ENCODE results near the gene MYH8. TPM values are rescaled to one million over a fixed set of nuclear protein-coding genes. Genes with fewer than 3 reads are reported as not detected.

MYH8 gene
- total RNA-seq, 2 experiments from 2014 or later, result not detected

GRCh38 chr17:10417431-10417830 lies 4.3 kb downstream of the MYH8 start:
- H3K27me3 Mint-ChIP-seq, result no peaks in the 10 kb centered on the region
- DNase-seq, result no peak
- CTCF ChIA-PET, result no interaction called here
- no peaks in the 10 kb centered on the region for H3K36me3 Mint-ChIP-seq
- H3K4me3 Mint-ChIP-seq, result no peak overlapping the region
- no peaks in the 10 kb centered on the region for H3K9me3 Mint-ChIP-seq (ENCODE audit: low read depth)
- no peaks in the 10 kb centered on the region for H3K4me1 Mint-ChIP-seq
- no peak for ATAC-seq
- H3K27ac Mint-ChIP-seq, result no peak overlapping the region

GRCh38 chr17:10415161-10415560 lies 6.6 kb downstream of the MYH8 start:
- Mint-ChIP-seq H3K36me3 (no peaks in the 10 kb centered on the region), H3K27me3 (no peaks in the 10 kb centered on the region), H3K4me1 (no peaks in the 10 kb centered on the region), H3K4me3 (no peak overlapping the region), H3K9me3 (ENCODE audit: low read depth) (no peaks in the 10 kb centered on the region), H3K27ac (no peak overlapping the region)
- no peak for DNase-seq
- ATAC-seq, result no peak
- CTCF ChIA-PET, result no interaction called here

GRCh38 chr17:10403589-10403988 lies 18.2 kb downstream of the MYH8 start:
- H3K27ac Mint-ChIP-seq, result no peak overlapping the region
- H3K36me3 Mint-ChIP-seq, result no peaks in the 10 kb centered on the region
- CTCF ChIA-PET, result no interaction called here
- no peak overlapping the region for H3K4me3 Mint-ChIP-seq
- no peaks in the 10 kb centered on the region for H3K4me1 Mint-ChIP-seq
- no peaks in the 10 kb centered on the region for H3K9me3 Mint-ChIP-seq (ENCODE audit: low read depth)
- no peak for ATAC-seq
- no peak for DNase-seq
- no peaks in the 10 kb centered on the region for H3K27me3 Mint-ChIP-seq

- Mint-ChIP-seq H3K4me3 (no peak overlapping the region), H3K27me3 (no peaks in the 10 kb centered on the region), H3K4me1 (no peaks in the 10 kb centered on the region), H3K9me3 (ENCODE audit: low read depth) (no peaks in the 10 kb centered on the region), H3K27ac (no peak overlapping the region), H3K36me3 (no peaks in the 10 kb centered on the region)
- CTCF ChIA-PET, result no interaction called here
- no peak for DNase-seq
- no peak for ATAC-seq
Observed at GRCh38 chr17:10398352-10398751, 23.4 kb downstream of the MYH8 start.

GRCh38 chr17:10396524-10397163 lies 25.1 kb downstream of the MYH8 start:
- CTCF ChIA-PET, result no interaction called here
- DNase-seq (no peak), ATAC-seq (no peak)
- H3K9me3 Mint-ChIP-seq (ENCODE audit: low read depth), result no peaks in the 10 kb centered on the region
- H3K36me3 Mint-ChIP-seq, result no peaks in the 10 kb centered on the region
- H3K27me3 Mint-ChIP-seq, result peaks cover 3% of the 10 kb centered on the region
- no peak overlapping the region for H3K4me3 Mint-ChIP-seq
- H3K27ac Mint-ChIP-seq, result no peak overlapping the region
- no peaks in the 10 kb centered on the region for H3K4me1 Mint-ChIP-seq

GRCh38 chr17:10394201-10394887 lies 27.4 kb downstream of the MYH8 start:
- CTCF ChIA-PET, result no interaction called here
- no peak for ATAC-seq
- Mint-ChIP-seq H3K4me3 (no peak overlapping the region), H3K27me3 (peaks cover 7% of the 10 kb centered on the region), H3K27ac (no peak overlapping the region), H3K4me1 (no peaks in the 10 kb centered on the region), H3K36me3 (no peaks in the 10 kb centered on the region), H3K9me3 (ENCODE audit: low read depth) (no peaks in the 10 kb centered on the region)
- no peak for DNase-seq

GRCh38 chr17:10392880-10393279 lies 28.9 kb downstream of the MYH8 start:
- CTCF ChIA-PET, result no interaction called here

GRCh38 chr17:10385871-10386270 lies 35.9 kb downstream of the MYH8 start:
- DNase-seq (no peak), ATAC-seq (no peak)
- Mint-ChIP-seq H3K27ac (no peak overlapping the region), H3K36me3 (no peaks in the 10 kb centered on the region), H3K27me3 (peaks cover 4% of the 10 kb centered on the region), H3K4me1 (no peaks in the 10 kb centered on the region), H3K4me3 (no peak overlapping the region), H3K9me3 (ENCODE audit: low read depth) (no peaks in the 10 kb centered on the region)
- CTCF ChIA-PET, result no interaction called here

More at GRCh38 chr17:10392880-10393279, 28.9 kb downstream of the MYH8 start:
- H3K27ac Mint-ChIP-seq, result no peak overlapping the region
- no peak for DNase-seq
- no peaks in the 10 kb centered on the region for H3K4me1 Mint-ChIP-seq
- peaks cover 7% of the 10 kb centered on the region for H3K27me3 Mint-ChIP-seq
- no peak overlapping the region for H3K4me3 Mint-ChIP-seq
- no peak for ATAC-seq
- no peaks in the 10 kb centered on the region for H3K9me3 Mint-ChIP-seq (ENCODE audit: low read depth)
- no peaks in the 10 kb centered on the region for H3K36me3 Mint-ChIP-seq

GRCh38 chr17:10384175-10384574 lies 37.6 kb downstream of the MYH8 start:
- ATAC-seq, result no peak
- CTCF ChIA-PET, result no interaction called here
- DNase-seq, result no peak
- H3K4me3 Mint-ChIP-seq, result no peak overlapping the region
- H3K9me3 Mint-ChIP-seq (ENCODE audit: low read depth), result no peaks in the 10 kb centered on the region
- H3K36me3 Mint-ChIP-seq, result no peaks in the 10 kb centered on the region
- H3K4me1 Mint-ChIP-seq, result no peaks in the 10 kb centered on the region
- no peak overlapping the region for H3K27ac Mint-ChIP-seq
- no peaks in the 10 kb centered on the region for H3K27me3 Mint-ChIP-seq

GRCh38 chr17:10380631-10381408 lies 40.9 kb downstream of the MYH8 start:
- ATAC-seq (no peak), DNase-seq (no peak)
- Mint-ChIP-seq H3K36me3 (no peaks in the 10 kb centered on the region), H3K4me3 (no peak overlapping the region), H3K27me3 (no peaks in the 10 kb centered on the region), H3K4me1 (no peaks in the 10 kb centered on the region), H3K27ac (no peak overlapping the region), H3K9me3 (ENCODE audit: low read depth) (no peaks in the 10 kb centered on the region)
- CTCF ChIA-PET, result no interaction called here

- CTCF ChIA-PET, result no interaction called here
- Mint-ChIP-seq H3K27me3 (peaks cover 5% of the 10 kb centered on the region), H3K36me3 (no peaks in the 10 kb centered on the region), H3K4me3 (no peak within 1 kb of the TSS), H3K27ac (no peak within 1 kb of the TSS), H3K9me3 (ENCODE audit: low read depth) (no peaks in the 10 kb centered on the region), H3K4me1 (no peaks in the 10 kb centered on the region)
- no peak for DNase-seq
- no peak for ATAC-seq
Observed at GRCh38 chr17:10372906-10373305, 48.8 kb downstream of the MYH8 start, which contains the start of gene MYH13. Gene MYH13 (minus strand): TSS chr17:10373006. CDS start chr17:10364530, 8,476 bp downstream.

- H3K27me3 Mint-ChIP-seq, result peaks cover 5% of the 10 kb centered on the region
- H3K36me3 Mint-ChIP-seq, result no peaks in the 10 kb centered on the region
- no peak overlapping the region for H3K4me3 Mint-ChIP-seq
Observed at GRCh38 chr17:10370016-10370608, 51.6 kb downstream of the MYH8 start.

GRCh38 chr17:10369239-10369638 lies 52.5 kb downstream of the MYH8 start:
- Mint-ChIP-seq H3K27ac (no peak overlapping the region), H3K4me1 (no peaks in the 10 kb centered on the region), H3K36me3 (no peaks in the 10 kb centered on the region), H3K27me3 (peaks cover 5% of the 10 kb centered on the region), H3K9me3 (ENCODE audit: low read depth) (no peaks in the 10 kb centered on the region), H3K4me3 (no peak overlapping the region)
- DNase-seq (no peak), ATAC-seq (no peak)
- CTCF ChIA-PET, result no interaction called here

More at GRCh38 chr17:10370016-10370608, 51.6 kb downstream of the MYH8 start:
- no peak overlapping the region for H3K27ac Mint-ChIP-seq
- no peak for DNase-seq
- H3K9me3 Mint-ChIP-seq (ENCODE audit: low read depth), result no peaks in the 10 kb centered on the region
- CTCF ChIA-PET, result no interaction called here
- H3K4me1 Mint-ChIP-seq, result no peaks in the 10 kb centered on the region
- no peak for ATAC-seq

Measured in activated CD8-positive, alpha-beta memory T cell treated with anti-CD3 and anti-CD28 coated beads, Interleukin-2, amount 10 ng/mL, durations not matched to agents 7 days and 5 days (primary cell).